Measurements from ENCODE around the gene PLK1. TPM values are rescaled to one million over a fixed set of nuclear protein-coding genes. Genes with fewer than 3 reads are reported as not detected.

Gene PLK1
- total and polyA plus RNA-seq, 2 of the 13 experiments (the other 11 are each of a cell fraction or from before 2014, with no cell fraction given) = 71.5 to 76.3 TPM

DNA sequence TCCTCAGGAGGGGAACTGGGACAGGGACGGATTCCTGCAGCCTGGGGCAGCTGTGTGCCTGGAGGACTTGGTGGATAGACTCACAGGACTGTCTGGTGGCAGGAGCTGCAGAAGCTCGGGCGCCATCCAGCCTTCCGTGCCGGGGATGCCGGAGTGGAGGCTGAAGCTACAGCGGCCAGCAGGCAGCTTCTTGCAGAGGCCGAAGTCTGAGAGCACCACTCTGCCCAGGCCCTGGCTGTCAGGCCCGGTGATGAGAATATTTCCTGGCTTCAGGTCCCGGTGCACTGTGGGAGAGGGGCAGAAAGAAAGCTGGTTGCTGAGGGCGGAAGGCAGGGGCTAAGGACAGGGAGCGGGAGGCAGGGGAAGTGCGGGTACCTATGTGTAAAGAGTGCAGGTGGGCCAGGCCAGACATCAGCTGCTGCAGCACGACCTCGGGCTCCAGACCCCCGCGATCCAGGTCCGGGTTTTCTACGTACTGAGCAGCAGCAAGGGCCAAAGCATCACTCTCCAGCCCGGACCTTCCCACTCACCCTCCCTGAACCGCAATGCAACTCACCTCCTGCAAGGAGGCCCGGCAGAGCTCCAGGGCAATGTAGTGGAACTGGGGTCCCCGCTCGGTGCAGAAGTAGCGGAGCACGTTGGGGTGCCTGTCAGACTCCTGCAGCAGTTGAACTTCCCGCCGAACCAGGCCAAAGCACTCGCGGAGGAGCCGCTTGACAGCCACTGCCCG lies 16.1 kb downstream of the PLK1 start (continued):
- TF ChIP-seq, protein P1, sequence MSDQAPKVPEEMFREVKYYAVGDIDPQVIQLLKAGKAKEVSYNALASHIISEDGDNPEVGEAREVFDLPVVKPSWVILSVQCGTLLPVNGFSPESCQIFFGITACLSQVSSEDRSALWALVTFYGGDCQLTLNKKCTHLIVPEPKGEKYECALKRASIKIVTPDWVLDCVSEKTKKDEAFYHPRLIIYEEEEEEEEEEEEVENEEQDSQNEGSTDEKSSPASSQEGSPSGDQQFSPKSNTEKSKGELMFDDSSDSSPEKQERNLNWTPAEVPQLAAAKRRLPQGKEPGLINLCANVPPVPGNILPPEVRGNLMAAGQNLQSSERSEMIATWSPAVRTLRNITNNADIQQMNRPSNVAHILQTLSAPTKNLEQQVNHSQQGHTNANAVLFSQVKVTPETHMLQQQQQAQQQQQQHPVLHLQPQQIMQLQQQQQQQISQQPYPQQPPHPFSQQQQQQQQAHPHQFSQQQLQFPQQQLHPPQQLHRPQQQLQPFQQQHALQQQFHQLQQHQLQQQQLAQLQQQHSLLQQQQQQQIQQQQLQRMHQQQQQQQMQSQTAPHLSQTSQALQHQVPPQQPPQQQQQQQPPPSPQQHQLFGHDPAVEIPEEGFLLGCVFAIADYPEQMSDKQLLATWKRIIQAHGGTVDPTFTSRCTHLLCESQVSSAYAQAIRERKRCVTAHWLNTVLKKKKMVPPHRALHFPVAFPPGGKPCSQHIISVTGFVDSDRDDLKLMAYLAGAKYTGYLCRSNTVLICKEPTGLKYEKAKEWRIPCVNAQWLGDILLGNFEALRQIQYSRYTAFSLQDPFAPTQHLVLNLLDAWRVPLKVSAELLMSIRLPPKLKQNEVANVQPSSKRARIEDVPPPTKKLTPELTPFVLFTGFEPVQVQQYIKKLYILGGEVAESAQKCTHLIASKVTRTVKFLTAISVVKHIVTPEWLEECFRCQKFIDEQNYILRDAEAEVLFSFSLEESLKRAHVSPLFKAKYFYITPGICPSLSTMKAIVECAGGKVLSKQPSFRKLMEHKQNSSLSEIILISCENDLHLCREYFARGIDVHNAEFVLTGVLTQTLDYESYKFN (CRISPR knock-in tag; conservative IDR thresholded peaks at IDR 0.05) = peak; percentile 41; the same call in 1 of the 2 replicates
- TF ChIP-seq SP1 (IDR thresholded peaks at IDR 0.05) (no peak), SP1 (CRISPR knock-in tag; IDR thresholded peaks at IDR 0.05) (peak; percentile 10; the same call in 1 of the 2 replicates), NFATC3 (CRISPR knock-in tag; IDR thresholded peaks at IDR 0.05) (no peak), JUND (CRISPR knock-in tag; IDR thresholded peaks at IDR 0.05) (0 out of 2 replicates have a peak, but pooled peaks have one; percentile 42), ZNF761 (CRISPR knock-in tag; conservative IDR thresholded peaks at IDR 0.05) (peak; percentile 86), HHEX (CRISPR knock-in tag; IDR thresholded peaks at IDR 0.05) (0 out of 2 replicates have a peak, but pooled peaks have one; percentile 12), ZFYVE20 (CRISPR knock-in tag; IDR thresholded peaks at IDR 0.05; ENCODE audit: borderline replicate concordance, low read depth) (0 out of 2 replicates have a peak, but pooled peaks have one; percentile 3), NR2F6 (IDR thresholded peaks at IDR 0.05) (no peak; the same call in 1 of the 2 replicates), NR2F6 (CRISPR knock-in tag; IDR thresholded peaks at IDR 0.05) (peak; percentile 33; the same call in 1 of the 2 replicates), CHCHD3 (CRISPR knock-in tag; IDR thresholded peaks at IDR 0.05) (0 out of 2 replicates have a peak, but pooled peaks have one; percentile 26), ZNF44 (CRISPR knock-in tag; IDR thresholded peaks at IDR 0.05) (no peak)
- TF ChIP-seq, protein P2, sequence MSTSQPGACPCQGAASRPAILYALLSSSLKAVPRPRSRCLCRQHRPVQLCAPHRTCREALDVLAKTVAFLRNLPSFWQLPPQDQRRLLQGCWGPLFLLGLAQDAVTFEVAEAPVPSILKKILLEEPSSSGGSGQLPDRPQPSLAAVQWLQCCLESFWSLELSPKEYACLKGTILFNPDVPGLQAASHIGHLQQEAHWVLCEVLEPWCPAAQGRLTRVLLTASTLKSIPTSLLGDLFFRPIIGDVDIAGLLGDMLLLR (CRISPR knock-in tag; IDR thresholded peaks at IDR 0.05) = peak; percentile 74; the same call in 1 of the 2 replicates
- TF ChIP-seq, protein P3, sequence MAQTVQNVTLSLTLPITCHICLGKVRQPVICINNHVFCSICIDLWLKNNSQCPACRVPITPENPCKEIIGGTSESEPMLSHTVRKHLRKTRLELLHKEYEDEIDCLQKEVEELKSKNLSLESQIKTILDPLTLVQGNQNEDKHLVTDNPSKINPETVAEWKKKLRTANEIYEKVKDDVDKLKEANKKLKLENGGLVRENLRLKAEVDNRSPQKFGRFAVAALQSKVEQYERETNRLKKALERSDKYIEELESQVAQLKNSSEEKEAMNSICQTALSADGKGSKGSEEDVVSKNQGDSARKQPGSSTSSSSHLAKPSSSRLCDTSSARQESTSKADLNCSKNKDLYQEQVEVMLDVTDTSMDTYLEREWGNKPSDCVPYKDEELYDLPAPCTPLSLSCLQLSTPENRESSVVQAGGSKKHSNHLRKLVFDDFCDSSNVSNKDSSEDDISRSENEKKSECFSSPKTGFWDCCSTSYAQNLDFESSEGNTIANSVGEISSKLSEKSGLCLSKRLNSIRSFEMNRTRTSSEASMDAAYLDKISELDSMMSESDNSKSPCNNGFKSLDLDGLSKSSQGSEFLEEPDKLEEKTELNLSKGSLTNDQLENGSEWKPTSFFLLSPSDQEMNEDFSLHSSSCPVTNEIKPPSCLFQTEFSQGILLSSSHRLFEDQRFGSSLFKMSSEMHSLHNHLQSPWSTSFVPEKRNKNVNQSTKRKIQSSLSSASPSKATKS (CRISPR knock-in tag; IDR thresholded peaks at IDR 0.05) = no peak
- TF ChIP-seq, protein P4, sequence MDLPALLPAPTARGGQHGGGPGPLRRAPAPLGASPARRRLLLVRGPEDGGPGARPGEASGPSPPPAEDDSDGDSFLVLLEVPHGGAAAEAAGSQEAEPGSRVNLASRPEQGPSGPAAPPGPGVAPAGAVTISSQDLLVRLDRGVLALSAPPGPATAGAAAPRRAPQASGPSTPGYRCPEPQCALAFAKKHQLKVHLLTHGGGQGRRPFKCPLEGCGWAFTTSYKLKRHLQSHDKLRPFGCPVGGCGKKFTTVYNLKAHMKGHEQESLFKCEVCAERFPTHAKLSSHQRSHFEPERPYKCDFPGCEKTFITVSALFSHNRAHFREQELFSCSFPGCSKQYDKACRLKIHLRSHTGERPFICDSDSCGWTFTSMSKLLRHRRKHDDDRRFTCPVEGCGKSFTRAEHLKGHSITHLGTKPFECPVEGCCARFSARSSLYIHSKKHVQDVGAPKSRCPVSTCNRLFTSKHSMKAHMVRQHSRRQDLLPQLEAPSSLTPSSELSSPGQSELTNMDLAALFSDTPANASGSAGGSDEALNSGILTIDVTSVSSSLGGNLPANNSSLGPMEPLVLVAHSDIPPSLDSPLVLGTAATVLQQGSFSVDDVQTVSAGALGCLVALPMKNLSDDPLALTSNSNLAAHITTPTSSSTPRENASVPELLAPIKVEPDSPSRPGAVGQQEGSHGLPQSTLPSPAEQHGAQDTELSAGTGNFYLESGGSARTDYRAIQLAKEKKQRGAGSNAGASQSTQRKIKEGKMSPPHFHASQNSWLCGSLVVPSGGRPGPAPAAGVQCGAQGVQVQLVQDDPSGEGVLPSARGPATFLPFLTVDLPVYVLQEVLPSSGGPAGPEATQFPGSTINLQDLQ (CRISPR knock-in tag; IDR thresholded peaks at IDR 0.05) = 0 out of 2 replicates have a peak, but pooled peaks have one; percentile 16
- TF ChIP-seq, protein P5, sequence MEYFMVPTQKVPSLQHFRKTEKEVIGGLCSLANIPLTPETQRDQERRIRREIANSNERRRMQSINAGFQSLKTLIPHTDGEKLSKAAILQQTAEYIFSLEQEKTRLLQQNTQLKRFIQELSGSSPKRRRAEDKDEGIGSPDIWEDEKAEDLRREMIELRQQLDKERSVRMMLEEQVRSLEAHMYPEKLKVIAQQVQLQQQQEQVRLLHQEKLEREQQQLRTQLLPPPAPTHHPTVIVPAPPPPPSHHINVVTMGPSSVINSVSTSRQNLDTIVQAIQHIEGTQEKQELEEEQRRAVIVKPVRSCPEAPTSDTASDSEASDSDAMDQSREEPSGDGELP (IDR thresholded peaks at IDR 0.05; ENCODE audit: borderline replicate concordance, low read depth) = peak; percentile 95
- TF ChIP-seq, protein P6, sequence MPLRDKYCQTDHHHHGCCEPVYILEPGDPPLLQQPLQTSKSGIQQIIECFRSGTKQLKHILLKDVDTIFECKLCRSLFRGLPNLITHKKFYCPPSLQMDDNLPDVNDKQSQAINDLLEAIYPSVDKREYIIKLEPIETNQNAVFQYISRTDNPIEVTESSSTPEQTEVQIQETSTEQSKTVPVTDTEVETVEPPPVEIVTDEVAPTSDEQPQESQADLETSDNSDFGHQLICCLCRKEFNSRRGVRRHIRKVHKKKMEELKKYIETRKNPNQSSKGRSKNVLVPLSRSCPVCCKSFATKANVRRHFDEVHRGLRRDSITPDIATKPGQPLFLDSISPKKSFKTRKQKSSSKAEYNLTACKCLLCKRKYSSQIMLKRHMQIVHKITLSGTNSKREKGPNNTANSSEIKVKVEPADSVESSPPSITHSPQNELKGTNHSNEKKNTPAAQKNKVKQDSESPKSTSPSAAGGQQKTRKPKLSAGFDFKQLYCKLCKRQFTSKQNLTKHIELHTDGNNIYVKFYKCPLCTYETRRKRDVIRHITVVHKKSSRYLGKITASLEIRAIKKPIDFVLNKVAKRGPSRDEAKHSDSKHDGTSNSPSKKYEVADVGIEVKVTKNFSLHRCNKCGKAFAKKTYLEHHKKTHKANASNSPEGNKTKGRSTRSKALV (CRISPR knock-in tag; IDR thresholded peaks at IDR 0.05) = no peak

Measured in HepG2 (cell line).